MM.1S (cell line): ENCODE measurements around the gene FBXL17.

Source experiments
- DNase-seq: peaks from one replicate; pipeline ENCODE4 v3.0.0-alpha.2; 2015
- H2AFZ ChIP-seq: fragments of 300-600 bp; sonication (generic); 2 replicates; pipeline ENCODE4 v1.6.0; 2016; ENCODE audit warnings: antibody characterized with exemption, low read length
- H3F3A ChIP-seq: fragments of 300-600 bp; sonication (generic); 2 replicates; pipeline ENCODE4 v1.6.1; 2016; ENCODE audit warnings: mild to moderate bottlenecking, antibody characterized with exemption, low read length, moderate library complexity, mixed read lengths; ENCODE audit not compliant: insufficient read depth
- H3K27ac ChIP-seq: fragments of 300-600 bp; sonication (generic); 2 replicates; pipeline ENCODE4 v1.5.1; 2016; ENCODE audit warnings: mild to moderate bottlenecking, low read length
- H3K27me3 ChIP-seq: fragments of 300-600 bp; sonication (generic); replicated peaks from 2 replicates; pipeline ENCODE4 v1.6.0; 2016; ENCODE audit warnings: low read length; ENCODE audit not compliant: insufficient read depth
- H3K36me3 ChIP-seq: fragments of 300-600 bp; sonication (generic); replicated peaks from 2 replicates; pipeline ENCODE4 v1.6.1; 2016; ENCODE audit warnings: mild to moderate bottlenecking, low read length, mixed read lengths; ENCODE audit not compliant: insufficient read depth
- H3K4me1 ChIP-seq: fragments of 300-600 bp; sonication (generic); 2 replicates; pipeline ENCODE4 v1.6.1; 2016; ENCODE audit warnings: low read length, mixed read lengths
- H3K4me2 ChIP-seq: fragments of 300-600 bp; sonication (generic); 2 replicates; pipeline ENCODE4 v1.6.0; 2016; ENCODE audit warnings: low read depth, low read length
- H3K4me3 ChIP-seq: fragments of 300-600 bp; sonication (generic); 2 replicates; pipeline ENCODE4 v1.5.1; 2016; ENCODE audit warnings: low read length, mixed read lengths
- H3K79me2 ChIP-seq: fragments of 300-600 bp; sonication (generic); 2 replicates; pipeline ENCODE4 v1.6.1; 2016; ENCODE audit warnings: mixed run types, low read length, mixed read lengths
- H3K9ac ChIP-seq: fragments of 300-600 bp; sonication (generic); 2 replicates; pipeline ENCODE4 v1.6.1; 2016; ENCODE audit warnings: low read length, mixed read lengths
- H3K9me2 ChIP-seq: fragments of 300-600 bp; sonication (generic); replicated peaks from 2 replicates; pipeline ENCODE4 v1.6.1; 2016; ENCODE audit warnings: mild to moderate bottlenecking, low read length, mixed read lengths; ENCODE audit not compliant: insufficient read depth
- H3K9me3 ChIP-seq: fragments of 300-600 bp; sonication (generic); replicated peaks from 2 replicates; pipeline ENCODE4 v1.6.1; 2016; ENCODE audit warnings: mild to moderate bottlenecking, low read length, mixed read lengths; ENCODE audit not compliant: insufficient read depth
- H4K20me1 ChIP-seq: fragments of 300-600 bp; sonication (generic); 2 replicates; pipeline ENCODE4 v1.6.1; 2016; ENCODE audit warnings: mild to moderate bottlenecking, low read length, moderate library complexity, mixed read lengths; ENCODE audit not compliant: insufficient read depth
- EZH2 ChIP-seq: fragments of 300-600 bp; sonication (generic); optimal IDR thresholded peaks from 2 replicates; pipeline ENCODE3; 2017; ENCODE audit warnings: low read depth, mild to moderate bottlenecking, antibody characterized with exemption, low read length, mixed read lengths
- EZH2phosphoT487 ChIP-seq: fragments of 300-600 bp; sonication (generic); IDR thresholded peaks from 2 replicates; pipeline ENCODE4 v1.6.1; 2018; ENCODE audit warnings: antibody characterized with exemption, low read length
- TF ChIP-seq, protein P1 (sequence below): fragments of 300-600 bp; sonication (generic); IDR thresholded peaks from 2 replicates; pipeline ENCODE4 v1.5.1; 2016; ENCODE audit warnings: antibody characterized with exemption, low read length, mixed read lengths

Gene FBXL17

DNA sequence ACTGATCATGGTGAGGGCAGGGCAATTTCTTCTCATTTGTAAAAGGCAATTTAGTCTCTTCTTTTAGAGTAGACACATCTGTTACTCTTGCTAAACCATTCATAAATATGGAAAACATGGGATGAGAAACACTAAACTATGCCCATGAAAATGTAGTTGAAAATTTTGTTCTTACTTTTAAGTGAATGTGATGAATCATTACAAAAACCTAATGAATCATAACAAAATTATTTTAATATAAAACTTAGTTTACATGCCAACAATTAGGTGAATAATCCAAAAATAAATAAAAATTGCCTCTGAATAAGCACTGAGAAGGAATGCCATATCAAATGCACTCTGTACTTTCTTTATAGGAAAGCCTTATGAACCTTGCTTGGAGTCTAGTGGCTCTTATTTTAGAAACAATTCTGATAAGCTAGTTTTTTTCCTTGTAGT, 413.5 kb downstream of the FBXL17 start:
- Histone ChIP-seq H2AFZ (no peak overlapping the region), H3K9me2 (no peaks in the 10 kb centered on the region), H4K20me1 (no peaks in the 10 kb centered on the region), H3K9me3 (no peaks in the 10 kb centered on the region), H3K4me1 (no peaks in the 10 kb centered on the region), H3K4me3 (no peak overlapping the region), H3K4me2 (no peak overlapping the region), H3F3A (no peaks in the 10 kb centered on the region), H3K27me3 (no peaks in the 10 kb centered on the region), H3K27ac (no peak overlapping the region), H3K79me2 (no peaks in the 10 kb centered on the region), H3K36me3 (no peaks in the 10 kb centered on the region), H3K9ac (no peak overlapping the region)
- no peak for DNase-seq
- no peak for TF ChIP-seq EZH2phosphoT487
- TF ChIP-seq, protein P1, sequence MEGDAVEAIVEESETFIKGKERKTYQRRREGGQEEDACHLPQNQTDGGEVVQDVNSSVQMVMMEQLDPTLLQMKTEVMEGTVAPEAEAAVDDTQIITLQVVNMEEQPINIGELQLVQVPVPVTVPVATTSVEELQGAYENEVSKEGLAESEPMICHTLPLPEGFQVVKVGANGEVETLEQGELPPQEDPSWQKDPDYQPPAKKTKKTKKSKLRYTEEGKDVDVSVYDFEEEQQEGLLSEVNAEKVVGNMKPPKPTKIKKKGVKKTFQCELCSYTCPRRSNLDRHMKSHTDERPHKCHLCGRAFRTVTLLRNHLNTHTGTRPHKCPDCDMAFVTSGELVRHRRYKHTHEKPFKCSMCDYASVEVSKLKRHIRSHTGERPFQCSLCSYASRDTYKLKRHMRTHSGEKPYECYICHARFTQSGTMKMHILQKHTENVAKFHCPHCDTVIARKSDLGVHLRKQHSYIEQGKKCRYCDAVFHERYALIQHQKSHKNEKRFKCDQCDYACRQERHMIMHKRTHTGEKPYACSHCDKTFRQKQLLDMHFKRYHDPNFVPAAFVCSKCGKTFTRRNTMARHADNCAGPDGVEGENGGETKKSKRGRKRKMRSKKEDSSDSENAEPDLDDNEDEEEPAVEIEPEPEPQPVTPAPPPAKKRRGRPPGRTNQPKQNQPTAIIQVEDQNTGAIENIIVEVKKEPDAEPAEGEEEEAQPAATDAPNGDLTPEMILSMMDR: no peak
- TF ChIP-seq EZH2: no peak

DNA sequence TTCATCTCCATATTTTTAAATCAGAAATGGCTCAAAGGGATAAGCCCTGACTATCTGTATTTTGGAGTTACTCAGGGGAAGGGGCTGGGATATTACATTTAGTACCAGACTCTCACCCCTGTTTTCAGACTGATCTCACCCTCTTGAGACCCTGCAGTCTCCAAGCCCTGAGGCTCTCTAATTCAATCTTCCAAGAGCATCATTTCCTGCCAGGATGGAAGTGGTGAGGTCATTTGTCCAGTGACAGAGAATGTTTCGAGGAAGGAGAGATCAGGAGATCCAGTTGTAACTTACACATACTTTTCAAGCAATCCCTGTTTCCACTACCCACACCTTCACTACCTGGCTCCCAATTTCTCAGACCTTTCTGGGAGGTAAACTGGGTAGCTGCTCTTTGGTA, 415.7 kb downstream of the FBXL17 start:
- no peak overlapping the region for H2AFZ ChIP-seq
- TF ChIP-seq, protein P1: no peak
- TF ChIP-seq EZH2phosphoT487 (no peak), EZH2 (no peak)
- no peaks in the 10 kb centered on the region for H3K9me3 ChIP-seq
- H3K27ac ChIP-seq: no peak overlapping the region
- H3K27me3 ChIP-seq: no peaks in the 10 kb centered on the region
- no peaks in the 10 kb centered on the region for H3K9me2 ChIP-seq
- no peak overlapping the region for H3K4me2 ChIP-seq
- no peaks in the 10 kb centered on the region for H3K36me3 ChIP-seq
- H3K4me3 ChIP-seq: no peak overlapping the region
- no peaks in the 10 kb centered on the region for H4K20me1 ChIP-seq
- H3K9ac ChIP-seq: no peak overlapping the region
- no peaks in the 10 kb centered on the region for H3K4me1 ChIP-seq
- no peak for DNase-seq
- H3F3A ChIP-seq: no peaks in the 10 kb centered on the region
- no peaks in the 10 kb centered on the region for H3K79me2 ChIP-seq

DNA sequence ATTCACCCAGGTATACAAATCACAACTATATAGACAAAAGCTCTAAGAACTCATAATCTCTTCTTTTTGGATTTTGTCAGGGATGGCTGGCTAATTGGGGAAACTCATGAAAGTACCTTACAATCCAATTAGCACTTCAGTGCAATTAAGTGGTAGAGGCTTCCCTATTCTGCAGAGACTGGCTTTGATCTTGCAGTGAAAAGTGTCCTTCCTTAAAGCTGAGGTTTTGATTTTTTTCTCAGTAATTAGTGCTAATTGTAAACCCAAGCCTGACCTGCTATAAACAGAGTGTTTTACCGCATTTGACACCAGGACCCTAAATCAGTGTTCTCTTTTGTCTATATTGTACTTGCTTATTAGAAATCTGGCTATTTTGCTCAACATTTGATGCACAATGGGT, 417.2 kb downstream of the FBXL17 start:
- Histone ChIP-seq H3K9ac (no peak overlapping the region), H3K27me3 (no peaks in the 10 kb centered on the region), H4K20me1 (no peaks in the 10 kb centered on the region), H3K9me2 (no peaks in the 10 kb centered on the region), H3F3A (no peaks in the 10 kb centered on the region), H3K27ac (no peak overlapping the region), H3K4me3 (no peak overlapping the region), H3K4me1 (no peaks in the 10 kb centered on the region), H3K9me3 (no peaks in the 10 kb centered on the region), H3K36me3 (no peaks in the 10 kb centered on the region), H3K79me2 (no peaks in the 10 kb centered on the region), H2AFZ (no peak overlapping the region), H3K4me2 (no peak overlapping the region)
- DNase-seq: no peak
- no peak for TF ChIP-seq EZH2
- TF ChIP-seq, protein P1: no peak
- TF ChIP-seq EZH2phosphoT487: no peak
